HG03378 (cell line): ENCODE data around the gene PKD1.

ENCODE experiments used
- ATAC-seq: cut with Tn5 transposase; IDR thresholded peaks from one replicate; pipeline ENCODE4 v1.9.1; 2021; ENCODE audit warnings: mild to moderate bottlenecking, moderate library complexity; ENCODE audit not compliant: unreplicated experiment

PKD1 gene

GRCh38 chr16:2170587-2171435, 35.1 kb upstream of the PKD1 start:
- ATAC-seq = no peak

GRCh38 chr16:2170080-2170479, 34.4 kb upstream of the PKD1 start:
- ATAC-seq = no peak

- no peak for ATAC-seq
Observed at GRCh38 chr16:2167068-2167638, 31.5 kb upstream of the PKD1 start.

- no peak for ATAC-seq
Observed at GRCh38 chr16:2166263-2167067, 30.8 kb upstream of the PKD1 start.

GRCh38 chr16:2165861-2166260, 30.2 kb upstream of the PKD1 start:
- no peak for ATAC-seq

GRCh38 chr16:2163211-2163881, 27.6 kb upstream of the PKD1 start:
- ATAC-seq = no peak

- no peak for ATAC-seq
Observed at GRCh38 chr16:2162676-2163118, 27.0 kb upstream of the PKD1 start.

GRCh38 chr16:2161911-2162310, 26.2 kb upstream of the PKD1 start:
- no peak for ATAC-seq

- ATAC-seq = no peak
Observed at GRCh38 chr16:2160915-2161551, 25.3 kb upstream of the PKD1 start.

GRCh38 chr16:2159175-2159838, 23.6 kb upstream of the PKD1 start:
- no peak for ATAC-seq

- no peak for ATAC-seq
Observed at GRCh38 chr16:2158262-2158638, 22.6 kb upstream of the PKD1 start.

GRCh38 chr16:2157480-2158261, 22.0 kb upstream of the PKD1 start:
- ATAC-seq = no peak

- no peak for ATAC-seq
Observed at GRCh38 chr16:2156849-2157224, 21.1 kb upstream of the PKD1 start.

- no peak for ATAC-seq
Observed at GRCh38 chr16:2155977-2156848, 20.5 kb upstream of the PKD1 start.

- peak; percentile 89 for ATAC-seq
Observed at GRCh38 chr16:2155091-2155950, 19.6 kb upstream of the PKD1 start, which contains the start of gene TRAF7. TRAF7 (plus strand) TSS chr16:2155782; CDS start chr16:2163921, 8,139 bp downstream.

- no peak for ATAC-seq
Observed at GRCh38 chr16:2154533-2155090, 18.9 kb upstream of the PKD1 start.
